Sigmoid colon (tissue), 4 donors: ENCODE results near the gene MRPL12.

Source experiments
- EP300 ChIP-seq, 4 donors: sonication (generic); formaldehyde crosslinking; IDR thresholded peaks; one replicate each; pipeline ENCODE4 v1.6.1; 2017; ENCODE audit warnings: antibody characterized with exemption in 4 of 4
- TF ChIP-seq, protein P1 (sequence below), 4 experiments: fragments of 450-650 bp in 3 of 4; fragments of 200-600 bp in 1 of 4; IDR thresholded peaks; one replicate each; pipeline ENCODE4 v1.5.1; 2016 to 2019; ENCODE audit warnings: antibody characterized with exemption in 4 of 4, mild to moderate bottlenecking in 3 of 4, moderate library complexity in 2 of 4

DNA sequence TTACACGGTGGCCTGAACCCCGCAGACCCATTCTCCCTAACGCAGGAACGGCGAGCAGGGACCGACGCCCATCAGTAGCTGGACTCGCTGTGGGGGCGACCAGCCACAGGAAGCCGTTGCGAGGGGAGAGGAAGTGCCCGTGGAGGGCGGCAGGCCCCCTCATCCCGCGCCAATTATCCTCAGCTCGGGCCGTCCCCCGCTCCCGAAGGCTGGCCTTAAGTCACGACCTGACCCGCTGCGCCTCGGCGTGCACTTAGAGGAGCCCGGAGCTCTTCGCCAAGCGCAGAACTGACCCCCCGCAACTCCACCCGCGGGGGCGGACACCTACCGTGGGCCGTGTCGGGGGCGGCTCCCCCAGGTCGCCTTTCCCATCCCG, 20.0 kb upstream of the MRPL12 start:
- no peak for TF ChIP-seq EP300 (IDR thresholded peaks at IDR 0.05)
- TF ChIP-seq, protein P1, sequence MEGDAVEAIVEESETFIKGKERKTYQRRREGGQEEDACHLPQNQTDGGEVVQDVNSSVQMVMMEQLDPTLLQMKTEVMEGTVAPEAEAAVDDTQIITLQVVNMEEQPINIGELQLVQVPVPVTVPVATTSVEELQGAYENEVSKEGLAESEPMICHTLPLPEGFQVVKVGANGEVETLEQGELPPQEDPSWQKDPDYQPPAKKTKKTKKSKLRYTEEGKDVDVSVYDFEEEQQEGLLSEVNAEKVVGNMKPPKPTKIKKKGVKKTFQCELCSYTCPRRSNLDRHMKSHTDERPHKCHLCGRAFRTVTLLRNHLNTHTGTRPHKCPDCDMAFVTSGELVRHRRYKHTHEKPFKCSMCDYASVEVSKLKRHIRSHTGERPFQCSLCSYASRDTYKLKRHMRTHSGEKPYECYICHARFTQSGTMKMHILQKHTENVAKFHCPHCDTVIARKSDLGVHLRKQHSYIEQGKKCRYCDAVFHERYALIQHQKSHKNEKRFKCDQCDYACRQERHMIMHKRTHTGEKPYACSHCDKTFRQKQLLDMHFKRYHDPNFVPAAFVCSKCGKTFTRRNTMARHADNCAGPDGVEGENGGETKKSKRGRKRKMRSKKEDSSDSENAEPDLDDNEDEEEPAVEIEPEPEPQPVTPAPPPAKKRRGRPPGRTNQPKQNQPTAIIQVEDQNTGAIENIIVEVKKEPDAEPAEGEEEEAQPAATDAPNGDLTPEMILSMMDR (IDR thresholded peaks at IDR 0.05), result no peak
